Amniotic epithelial cell (primary cell): ENCODE measurements around the gene DPM2.

Experiments used
- DNase-seq: peaks from one replicate; pipeline ENCODE4 v3.0.0-alpha.2; 2010; ENCODE audit warnings: low read depth

DPM2 gene

DNA sequence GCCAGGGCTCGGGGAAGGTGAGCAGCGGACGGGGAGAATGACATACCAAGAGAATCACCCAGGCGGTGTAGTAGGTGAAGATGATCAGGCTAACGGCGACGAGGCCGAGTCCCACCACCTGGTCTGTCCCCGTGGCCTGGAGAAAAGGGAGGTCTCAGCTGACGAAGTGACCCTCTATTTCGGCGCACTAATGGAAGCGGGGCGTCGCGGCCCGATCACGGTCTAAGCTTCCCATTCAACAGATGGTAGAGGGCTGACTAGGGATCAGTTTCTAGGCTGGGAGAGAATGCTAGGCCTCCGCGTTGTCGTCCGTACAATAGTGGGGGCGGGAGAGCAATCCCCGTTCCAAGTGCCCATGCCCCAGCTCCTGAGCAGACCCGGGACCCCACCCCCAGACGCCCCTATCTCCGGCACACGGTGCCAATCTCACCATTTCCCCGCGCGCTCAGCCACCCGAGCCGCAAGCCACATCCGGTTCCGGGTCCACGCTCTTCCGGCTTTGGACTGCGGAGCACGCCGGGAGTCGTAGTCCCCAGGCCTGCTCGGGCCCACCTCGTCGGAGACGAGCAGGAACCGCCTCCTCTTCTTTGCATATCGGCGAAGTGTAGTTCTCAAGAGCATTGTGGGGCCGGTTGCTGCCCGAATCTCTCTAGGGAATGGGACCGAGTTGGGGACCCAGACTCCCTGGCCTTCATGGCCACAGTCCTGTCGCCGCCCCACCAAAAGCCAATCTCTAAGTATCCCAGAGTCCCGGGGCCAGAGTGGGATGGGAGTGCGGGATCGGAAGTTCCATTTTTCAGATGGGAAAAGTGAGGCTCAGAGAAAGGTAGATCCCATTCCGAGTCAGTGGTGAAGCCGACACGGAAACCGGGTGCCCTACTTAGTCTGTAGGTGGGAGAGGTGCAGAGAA lies at the start of gene DPM2:
Gene DPM2, minus strand, starts transcription at position 467 of the 910 bp plus-strand sequence. Its CDS starts 34 bp downstream, at position 433.
- DNase-seq: peak; percentile 83

GRCh38 chr9:127987103-127987614 lies 49.5 kb upstream of the DPM2 start:
- no peak for DNase-seq

GRCh38 chr9:127985011-127985410 lies 47.4 kb upstream of the DPM2 start:
- DNase-seq: no peak

- no peak for DNase-seq
Observed at GRCh38 chr9:127983847-127984289, 46.2 kb upstream of the DPM2 start.

- DNase-seq: no peak
Observed at GRCh38 chr9:127982912-127983311, 45.3 kb upstream of the DPM2 start.

DNA sequence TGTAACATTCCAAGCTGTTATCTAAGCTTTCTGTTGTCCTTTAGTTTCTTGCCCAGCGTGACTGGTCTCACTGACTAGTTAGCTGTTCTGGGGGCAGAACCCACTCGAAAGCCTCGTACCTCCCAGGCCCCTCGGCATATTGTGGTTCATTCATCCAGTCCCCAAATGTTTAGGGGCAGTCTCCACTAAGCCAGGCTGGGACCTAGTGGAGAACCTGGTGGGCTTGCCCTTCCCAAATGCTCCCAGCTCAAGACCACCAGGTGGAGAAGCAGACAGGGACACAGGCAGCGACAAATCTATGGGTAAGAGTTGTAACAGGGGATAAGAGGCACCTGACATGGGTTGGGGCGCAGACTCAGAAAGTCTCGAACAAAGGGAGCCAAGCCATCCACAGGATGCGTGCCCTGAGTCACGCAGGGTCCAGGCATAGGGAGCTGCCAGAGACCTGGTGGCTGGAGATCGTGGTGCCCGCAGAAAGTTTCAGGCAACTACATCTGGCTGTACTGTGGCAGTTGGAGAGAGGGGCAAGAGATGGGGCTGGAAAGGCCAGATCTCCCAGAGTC lies 44.0 kb upstream of the DPM2 start:
- DNase-seq: no peak

DNA sequence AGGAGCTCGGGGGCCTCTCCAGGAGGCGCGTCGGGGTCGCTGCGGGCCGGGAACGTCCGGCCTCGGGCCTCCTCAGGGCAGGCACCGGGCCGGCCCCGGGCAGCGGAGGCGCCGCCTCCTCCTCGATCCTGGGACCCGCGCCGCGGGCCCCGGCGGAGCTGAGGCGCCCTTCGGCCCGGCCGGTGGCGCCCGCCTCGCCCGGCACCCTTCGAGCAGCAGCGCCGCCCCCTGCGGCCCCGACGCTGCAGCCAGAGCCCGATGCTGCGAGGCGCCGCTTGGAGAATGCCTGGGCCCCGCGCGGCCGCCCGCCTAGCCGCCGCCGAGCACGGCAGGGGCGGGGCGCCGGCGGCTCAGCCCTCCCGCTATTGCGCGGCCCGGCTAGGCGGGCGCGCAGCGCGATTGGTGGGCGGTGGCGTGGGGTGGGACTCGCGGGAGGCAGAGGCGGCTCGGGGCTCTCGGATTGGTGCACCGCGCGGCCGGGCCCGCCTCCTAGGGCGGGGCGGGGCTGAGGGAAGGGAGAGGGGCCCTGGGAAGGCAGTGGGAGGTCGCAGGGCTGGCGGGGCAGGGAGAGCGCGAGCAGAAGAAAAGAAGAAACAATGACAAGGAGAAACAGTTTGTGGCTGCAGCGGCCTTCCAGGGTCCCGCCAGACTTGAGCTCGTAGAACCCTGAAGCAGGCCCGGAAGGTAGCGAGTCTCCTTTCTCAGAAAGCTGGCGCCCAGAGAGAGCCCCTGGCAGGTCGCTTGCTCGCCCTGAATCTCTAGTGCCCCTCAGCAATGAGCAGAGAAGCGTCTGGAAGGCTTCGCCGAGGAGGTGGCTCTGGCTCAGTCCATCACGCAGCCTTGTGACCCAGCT lies 43.3 kb upstream of the DPM2 start, which contains the start of gene EEIG1:
Gene EEIG1, minus strand, starts transcription at position 284 of the 853 bp plus-strand sequence. CDS start 852 bp downstream, outside the sequence.
- DNase-seq: peak; percentile 78

- no peak for DNase-seq
Observed at GRCh38 chr9:127980060-127980705, 42.5 kb upstream of the DPM2 start.

GRCh38 chr9:127979333-127980059 lies 41.8 kb upstream of the DPM2 start:
- no peak for DNase-seq

DNA sequence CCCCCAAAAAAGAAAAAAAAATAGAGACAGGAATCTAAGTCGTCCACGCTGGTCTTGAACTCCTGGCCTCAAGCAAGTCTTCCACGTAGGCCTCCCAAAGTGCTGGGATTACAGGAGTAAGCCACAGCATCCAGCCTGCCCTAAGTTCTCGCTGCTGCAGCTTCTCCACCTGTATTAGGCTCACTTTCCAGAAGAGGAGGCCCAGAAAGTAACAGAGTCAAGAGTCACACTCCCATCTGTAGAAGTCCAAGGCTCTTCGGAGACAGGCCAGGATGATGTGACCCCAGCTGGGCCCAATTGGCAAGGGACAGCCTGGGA lies 41.3 kb upstream of the DPM2 start:
- no peak for DNase-seq

- DNase-seq: peak; percentile 89
Observed at GRCh38 chr9:127977884-127978647, 40.4 kb upstream of the DPM2 start.

- no peak for DNase-seq
Observed at GRCh38 chr9:127977009-127977883, 39.6 kb upstream of the DPM2 start.

- DNase-seq: no peak
Observed at GRCh38 chr9:127976498-127976897, 38.8 kb upstream of the DPM2 start.

- DNase-seq: no peak
Observed at GRCh38 chr9:127975376-127976315, 38.0 kb upstream of the DPM2 start.

- DNase-seq: no peak
Observed at GRCh38 chr9:127974769-127975261, 37.2 kb upstream of the DPM2 start.

DNA sequence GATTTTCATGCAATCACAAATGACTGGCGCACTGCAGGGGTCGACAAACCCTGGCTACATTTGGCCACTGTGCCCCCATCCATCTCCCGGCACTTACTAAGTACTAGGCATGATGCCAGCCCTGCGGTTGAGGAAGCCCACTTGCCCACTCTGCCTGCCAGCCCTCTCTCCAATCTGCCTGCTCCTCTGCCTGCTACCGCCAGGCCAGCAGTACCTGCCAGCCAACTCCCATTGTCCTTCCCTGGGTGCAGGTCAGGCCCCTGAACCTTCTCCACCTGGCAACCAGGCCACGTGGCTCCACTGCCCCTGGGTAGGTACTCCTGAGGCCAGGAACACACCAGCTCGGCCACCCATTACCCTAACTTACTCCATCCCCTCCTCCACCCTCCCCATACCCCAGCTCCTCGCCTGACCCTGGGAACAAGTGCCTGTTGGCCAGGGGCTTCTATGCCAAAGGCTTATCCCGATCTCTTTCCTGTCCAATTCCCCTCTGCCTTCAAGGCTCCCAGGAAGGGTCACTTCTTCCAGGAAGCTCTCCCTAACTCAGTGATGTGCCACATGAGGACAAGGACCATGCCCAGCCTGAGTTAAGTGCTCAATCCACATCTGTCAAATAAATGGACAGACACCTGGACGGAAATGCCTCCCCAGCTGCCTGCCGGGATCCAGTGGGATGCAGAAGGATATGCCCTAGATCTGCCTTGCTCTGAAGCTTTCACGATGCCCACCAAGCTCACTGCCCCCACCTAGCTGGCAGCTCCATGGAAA lies 36.5 kb upstream of the DPM2 start:
- no peak for DNase-seq
